NCI-H146 treated with DMSO at 0.1 percent for 48 hours (cell line): Measurements from ENCODE around the gene ANKRD34A.

Experiments
- DNase-seq: peaks from one replicate; lab custom pipeline; 2025; ENCODE audit not compliant: unreplicated experiment; lab: John Stamatoyannopoulos, UW

The ANKRD34A gene

GRCh38 chr1:145974721-145975120 is 10.3 kb upstream of the ANKRD34A start:
- DNase-seq = no peak

GRCh38 chr1:145972580-145972979 is 8.2 kb upstream of the ANKRD34A start:
- DNase-seq = no peak

- no peak for DNase-seq
Observed at GRCh38 chr1:145967288-145967687, 2.9 kb upstream of the ANKRD34A start.

- no peak for DNase-seq
Observed at GRCh38 chr1:145965119-145965744, 857 bp upstream of the ANKRD34A start.

- peak; percentile 34 for DNase-seq
Observed at GRCh38 chr1:145963265-145964019, 933 bp downstream of the ANKRD34A start.

- peak; percentile 28 for DNase-seq
Observed at GRCh38 chr1:145962157-145963102, 1.9 kb downstream of the ANKRD34A start.

GRCh38 chr1:145961425-145962156 is 2.8 kb downstream of the ANKRD34A start:
- DNase-seq = peak; percentile 14

- DNase-seq = no peak
Observed at GRCh38 chr1:145961109-145961424, 3.3 kb downstream of the ANKRD34A start.

GRCh38 chr1:145960468-145961108 is 3.8 kb downstream of the ANKRD34A start:
- DNase-seq = peak; percentile 53

- DNase-seq = no peak
Observed at GRCh38 chr1:145959957-145960467, 4.4 kb downstream of the ANKRD34A start.

- DNase-seq = no peak
Observed at GRCh38 chr1:145959333-145959732, 5.0 kb downstream of the ANKRD34A start.

- DNase-seq = no peak
Observed at GRCh38 chr1:145958734-145959133, 5.6 kb downstream of the ANKRD34A start.

GRCh38 chr1:145957443-145958319 is 6.7 kb downstream of the ANKRD34A start, which contains the start of gene LIX1L:
LIX1L (minus strand) TSS chr1:145958017; CDS start chr1:145957927, 90 bp downstream.
- DNase-seq = peak; percentile 90

GRCh38 chr1:145956781-145957442 is 7.5 kb downstream of the ANKRD34A start:
- no peak for DNase-seq

- DNase-seq = no peak
Observed at GRCh38 chr1:145956361-145956760, 8.0 kb downstream of the ANKRD34A start.

GRCh38 chr1:145955436-145955835 is 8.9 kb downstream of the ANKRD34A start:
- DNase-seq = no peak

- no peak for DNase-seq
Observed at GRCh38 chr1:145953861-145954260, 10.5 kb downstream of the ANKRD34A start.

GRCh38 chr1:145952903-145953302 is 11.5 kb downstream of the ANKRD34A start:
- no peak for DNase-seq

- DNase-seq = no peak
Observed at GRCh38 chr1:145951526-145951925, 12.8 kb downstream of the ANKRD34A start.
